Middle frontal gyrus (tissue), 1 donor: ENCODE measurements around the gene INSRR.

Experiments used
- DNase-seq: peaks from one replicate; pipeline ENCODE4 v3.0.0-alpha.2; 2015; ENCODE audit warnings: low spot score; ENCODE audit errors: extremely low spot score

The INSRR gene

DNA sequence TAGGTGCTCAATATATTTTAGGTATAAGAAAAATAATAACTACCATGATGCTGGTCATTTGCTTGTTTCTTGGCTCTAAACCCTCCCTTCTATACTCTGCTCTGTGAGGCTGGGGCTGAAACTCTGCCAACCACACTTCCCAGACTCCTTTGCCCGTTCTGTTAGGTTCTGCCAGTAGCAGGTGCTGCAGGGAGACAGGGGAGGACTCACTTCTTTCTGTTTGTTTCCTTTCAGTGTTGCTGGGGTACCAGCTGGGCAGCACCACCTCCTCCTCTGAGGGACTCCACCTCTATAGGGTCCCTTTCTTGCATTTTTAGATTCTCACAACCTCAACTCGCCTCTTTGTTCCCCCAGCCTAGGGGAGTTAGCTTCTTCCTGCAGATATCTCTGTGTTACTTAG is 25.3 kb downstream of the INSRR start:
- no peak for DNase-seq

DNA sequence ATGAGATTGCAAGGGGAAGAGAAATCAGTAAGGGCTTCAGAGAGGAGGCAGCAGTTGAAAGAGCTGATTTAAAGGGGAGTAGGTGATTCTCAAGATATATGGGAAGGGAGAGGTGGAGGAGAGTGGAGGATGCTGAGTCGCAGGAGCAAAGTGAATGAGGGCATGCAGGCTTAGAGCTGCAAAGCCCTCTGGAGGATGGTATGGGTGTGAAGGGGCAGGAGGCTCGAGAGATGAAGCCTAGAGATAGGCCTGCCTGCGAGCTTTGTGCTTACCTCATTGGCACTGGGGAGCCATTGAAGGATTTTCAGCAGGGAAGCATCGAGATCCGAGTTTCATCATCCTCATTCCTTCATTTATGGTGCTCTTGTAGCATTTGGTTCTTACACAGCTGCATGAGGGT is 26.5 kb downstream of the INSRR start:
- no peak for DNase-seq

DNA sequence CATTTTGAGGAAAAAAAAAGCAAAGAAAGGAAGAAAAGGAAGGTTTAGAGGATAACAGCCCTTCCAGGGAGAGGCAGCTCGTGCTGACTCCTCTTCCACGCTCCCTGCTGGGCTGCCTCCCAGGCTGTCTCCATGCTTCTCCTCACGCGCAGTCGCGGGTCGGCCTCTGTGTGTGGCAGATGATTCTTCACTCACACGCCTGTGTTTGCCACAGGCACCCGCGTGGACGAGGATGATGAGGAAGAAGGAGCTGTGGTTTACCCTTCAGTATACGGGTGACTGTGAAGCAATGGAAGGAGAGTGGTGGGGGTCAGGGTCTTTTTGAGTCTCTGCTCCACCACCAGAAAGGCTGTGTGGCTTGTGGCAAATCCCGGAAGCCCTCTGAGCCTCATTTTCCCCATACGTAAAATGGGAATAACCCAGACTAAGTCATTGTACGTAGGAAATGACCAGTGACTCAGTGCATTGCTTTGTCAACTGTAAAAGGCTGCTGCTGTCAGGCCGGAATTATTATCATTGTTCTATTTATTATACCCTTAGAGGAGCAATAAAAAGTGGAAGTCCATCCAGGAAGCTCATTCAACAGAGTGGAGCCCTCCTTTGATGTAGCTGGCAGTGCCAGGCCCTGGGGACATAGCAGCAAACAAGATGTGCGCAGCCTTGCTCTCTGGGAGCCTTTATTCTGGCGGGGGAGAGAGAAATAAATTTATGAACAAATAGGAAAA is 30.4 kb downstream of the INSRR start:
- DNase-seq = no peak

DNA sequence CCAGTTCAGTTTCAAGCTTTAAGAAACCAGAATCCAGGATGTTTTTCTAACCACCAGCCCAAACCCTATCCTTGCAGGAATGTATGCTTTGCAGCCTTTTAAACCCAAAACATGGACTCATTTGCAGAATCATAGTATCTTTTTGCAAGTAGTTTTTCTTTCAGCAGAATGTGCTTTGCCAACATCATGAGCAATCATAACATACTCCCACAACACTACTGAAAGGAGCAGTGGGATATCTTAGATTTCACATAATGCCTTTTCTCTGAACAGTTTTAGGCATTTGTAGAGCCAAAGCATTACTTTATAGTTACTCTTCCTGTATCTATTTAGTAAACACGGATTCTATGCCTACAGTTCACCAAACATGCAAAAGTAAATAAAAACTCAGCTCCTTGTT is 32.3 kb downstream of the INSRR start:
- peak; percentile 22 for DNase-seq

DNA sequence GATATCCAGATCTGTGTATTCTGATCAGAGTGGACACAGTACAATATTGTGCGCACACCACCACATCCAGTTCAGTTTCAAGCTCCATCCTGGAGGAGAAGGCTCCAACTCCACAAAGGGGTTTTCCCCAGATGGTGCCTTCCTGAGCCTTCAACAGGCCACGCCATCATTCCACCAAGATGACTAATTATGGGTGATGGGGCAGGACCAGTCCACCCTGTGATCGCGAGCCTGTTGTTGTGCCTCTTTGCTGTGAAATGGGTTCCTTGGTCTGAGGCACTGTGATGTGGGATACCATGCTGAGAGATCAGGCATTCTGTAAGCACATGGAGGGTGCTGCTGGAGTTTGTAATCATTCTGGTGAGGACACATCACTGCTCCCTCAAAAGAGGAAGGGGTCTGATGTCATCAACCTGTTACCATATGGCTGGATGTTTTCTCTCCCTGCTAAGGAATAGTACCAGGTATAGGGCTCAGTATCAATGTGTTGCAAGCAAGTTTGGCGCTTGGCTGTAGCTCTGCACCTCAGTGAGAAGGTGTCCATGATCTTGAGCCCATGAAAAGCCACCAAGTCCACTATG is 35.6 kb downstream of the INSRR start:
- DNase-seq = no peak

DNA sequence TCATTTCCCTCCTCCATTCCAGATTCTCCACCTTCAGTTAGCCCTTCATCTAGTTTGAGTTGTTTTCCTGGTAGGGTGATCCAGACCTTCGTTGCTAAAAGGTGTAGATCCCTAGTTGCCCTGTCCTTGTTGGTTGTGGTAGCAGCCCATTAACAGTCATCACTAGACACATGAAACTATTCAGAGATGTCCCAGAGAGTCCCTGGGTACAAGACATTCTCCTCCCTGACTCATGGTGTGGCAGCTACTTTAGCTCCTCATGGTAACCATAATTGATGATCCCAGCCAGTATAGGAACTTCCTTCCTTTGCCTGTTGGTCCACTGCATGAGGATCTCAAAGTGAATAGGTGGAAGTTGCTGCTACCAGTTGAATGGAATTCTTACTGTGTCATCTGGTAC is 36.2 kb downstream of the INSRR start:
- DNase-seq = no peak

DNA sequence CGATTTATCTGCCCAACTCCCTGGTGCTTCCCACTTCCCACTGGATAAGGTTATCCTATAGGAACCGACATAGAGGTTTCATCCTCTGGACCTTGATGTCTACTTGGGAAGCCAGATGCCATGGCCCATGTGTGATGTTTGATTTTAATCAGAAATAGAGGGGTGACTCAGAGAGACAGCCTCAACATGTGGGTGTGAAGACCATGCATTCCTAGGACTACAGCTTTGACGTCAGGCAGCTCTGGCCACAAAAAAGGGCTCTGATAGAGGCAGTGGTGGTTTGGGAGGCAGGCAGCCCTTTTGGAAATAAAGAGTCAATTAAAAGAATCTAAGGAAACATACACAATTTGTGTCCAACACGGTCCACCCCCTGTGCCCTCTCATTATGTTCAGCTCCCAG is 37.1 kb downstream of the INSRR start:
- DNase-seq = no peak

DNA sequence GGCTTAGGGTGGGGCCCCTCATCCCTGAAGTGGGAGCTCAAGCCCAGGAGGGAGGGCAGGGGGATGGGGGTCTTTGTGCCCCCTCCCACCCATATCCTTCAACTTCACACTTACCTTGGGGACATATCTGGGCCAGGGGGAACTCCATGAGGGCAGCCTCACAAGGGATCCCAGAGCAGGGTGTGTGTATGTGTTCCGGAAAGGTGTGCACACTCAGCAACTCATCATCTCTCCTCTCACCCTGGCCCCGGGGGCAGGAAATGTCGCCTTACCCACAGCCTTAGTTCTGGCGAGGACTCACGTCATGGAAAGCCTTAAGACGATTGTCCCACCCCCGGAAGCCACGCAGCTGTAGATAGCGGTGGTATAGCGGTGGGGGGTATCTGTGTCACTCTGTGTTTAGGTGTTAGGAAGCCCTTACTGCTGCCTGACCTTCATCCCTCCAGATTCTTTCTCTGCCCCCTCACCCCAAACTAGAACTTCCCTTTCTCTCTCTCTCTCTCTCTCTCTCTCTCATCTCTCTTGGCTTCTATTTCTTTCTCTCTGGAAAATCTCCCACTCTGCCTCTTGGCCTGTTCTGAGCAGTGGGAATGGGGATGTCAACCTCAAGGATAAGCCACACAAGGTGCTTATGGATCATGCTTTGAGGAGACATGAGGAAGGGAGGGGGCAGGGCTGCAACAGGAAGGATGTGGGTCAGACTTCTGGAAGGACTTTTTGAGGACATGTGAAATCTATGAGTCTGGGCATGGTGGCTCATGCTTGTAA is 42.2 kb downstream of the INSRR start, which contains the start of gene SH2D2A:
Gene SH2D2A, minus strand, starts transcription at position 288 of the 768 bp plus-strand sequence. Its CDS starts 140 bp downstream, at position 148.
- no peak for DNase-seq

DNA sequence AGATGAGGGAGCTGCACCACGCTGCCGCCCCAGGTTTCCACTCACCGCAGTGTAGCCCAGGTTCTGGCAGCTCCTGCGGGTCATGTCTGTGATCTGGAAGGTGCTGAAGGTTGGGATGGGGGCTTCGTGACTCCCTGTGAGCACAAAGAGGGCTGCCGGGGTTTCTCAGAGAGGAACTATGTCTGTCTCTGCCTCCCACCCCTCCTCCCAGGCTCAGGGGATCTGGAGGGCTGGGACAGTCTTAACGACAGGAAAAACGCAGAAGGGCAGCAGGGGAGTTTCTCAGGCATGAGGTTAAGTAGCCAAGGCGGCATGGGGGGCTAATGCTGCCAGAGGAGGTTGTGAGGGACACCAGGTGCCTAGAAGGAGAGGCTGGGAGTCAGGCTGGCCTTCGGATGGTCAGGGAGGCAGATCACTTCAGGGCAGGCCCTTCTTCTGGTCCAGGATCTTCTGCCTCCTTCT is 42.9 kb downstream of the INSRR start:
- no peak for DNase-seq

DNA sequence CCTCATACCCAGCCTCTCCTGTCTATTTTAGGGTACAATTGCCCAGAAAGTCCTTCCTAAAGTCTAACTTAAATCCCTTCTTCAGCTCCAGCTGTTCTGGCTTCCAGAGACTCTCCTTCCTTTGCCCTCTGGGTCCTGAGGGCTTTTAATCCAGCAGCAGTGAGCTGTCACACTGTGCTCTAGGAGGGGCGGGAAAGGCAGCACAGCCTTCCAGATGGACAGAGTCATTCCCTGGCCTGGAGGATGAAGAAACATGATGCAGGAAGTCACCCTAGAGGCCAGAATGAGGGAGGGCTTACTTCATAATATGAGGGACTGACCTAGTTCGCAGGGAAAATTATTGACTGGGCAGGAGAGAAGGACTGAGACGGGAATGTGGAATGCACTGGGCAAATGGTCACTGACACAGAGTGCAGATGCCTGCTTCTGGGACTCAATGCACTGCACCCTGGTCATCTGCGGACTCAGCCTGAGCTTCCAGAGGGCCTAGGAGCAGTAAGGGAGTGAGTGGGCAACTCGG is 43.5 kb downstream of the INSRR start:
- no peak for DNase-seq

DNA sequence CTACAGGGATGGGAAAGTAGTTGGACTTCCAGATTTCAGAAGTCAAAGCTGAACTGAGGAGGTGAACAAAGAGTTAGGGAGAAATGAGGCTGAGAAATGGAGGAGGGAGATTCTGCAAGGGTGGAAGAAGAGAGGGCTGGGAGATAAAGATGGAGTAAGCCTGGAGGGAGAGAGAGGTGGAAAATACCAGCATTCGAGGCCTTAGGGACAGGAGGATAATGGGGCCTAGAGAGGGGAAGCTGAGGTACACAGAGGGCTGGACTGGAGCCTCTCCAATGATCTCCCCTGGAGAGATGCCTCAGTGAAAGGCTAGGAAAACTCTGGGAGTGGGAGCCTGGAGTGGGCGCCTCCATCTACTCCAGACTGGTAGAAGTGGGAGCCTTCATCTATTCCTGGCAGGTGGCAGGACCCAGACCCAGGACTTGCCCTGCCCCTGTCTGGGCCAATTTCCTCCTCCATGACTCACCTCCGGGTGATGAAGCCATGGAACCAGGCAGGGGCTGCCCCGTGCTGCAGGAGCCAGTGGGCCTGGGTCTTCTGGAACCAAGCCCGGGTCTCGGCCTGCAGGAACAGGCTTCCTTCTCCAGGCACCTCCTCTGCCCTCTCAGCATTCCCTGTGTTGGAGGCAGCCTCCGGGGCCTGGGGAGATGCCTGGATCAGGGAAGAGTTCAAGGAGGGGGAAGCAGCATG is 44.2 kb downstream of the INSRR start:
- DNase-seq = no peak

DNA sequence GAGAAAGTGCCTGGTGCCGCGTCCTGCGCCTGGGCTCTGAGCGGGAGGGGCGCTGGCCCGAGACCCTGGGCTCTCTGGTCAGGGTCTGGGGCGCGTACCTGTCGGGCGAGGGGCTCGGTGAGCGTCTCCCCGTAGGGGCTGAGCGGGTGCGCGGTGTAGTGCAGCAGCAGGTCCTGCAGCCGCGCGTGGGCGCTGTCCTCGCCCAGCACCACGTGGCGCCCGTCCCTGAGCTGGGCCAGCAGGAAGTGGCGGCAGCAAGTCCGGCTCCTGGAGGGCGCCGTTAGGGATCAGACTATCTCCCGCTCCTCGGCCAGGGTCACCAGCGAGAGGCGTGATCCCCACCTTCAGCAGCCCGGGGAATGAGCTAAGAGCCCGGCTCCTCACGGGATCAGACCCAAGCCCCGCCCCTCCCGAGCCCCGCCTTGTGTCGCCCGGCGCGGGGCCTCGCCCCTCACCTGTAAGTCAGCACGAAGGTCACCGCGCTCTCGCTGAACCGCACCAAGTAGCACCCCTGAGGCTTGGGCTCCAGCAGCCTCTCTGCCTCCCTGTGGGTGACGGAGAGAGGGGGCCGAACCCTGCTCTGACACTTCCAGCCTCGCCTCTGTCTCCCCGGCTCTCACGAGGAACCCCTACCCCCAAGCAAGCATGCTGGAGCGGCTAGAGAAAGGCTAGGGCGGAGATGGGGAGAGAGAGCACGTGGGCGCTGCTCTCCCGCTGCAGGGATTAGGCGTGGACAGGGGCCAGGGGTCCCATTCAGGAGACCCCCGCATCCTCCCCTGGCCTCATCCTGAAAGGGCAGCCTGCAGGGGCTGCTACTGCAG is 45.0 kb downstream of the INSRR start:
- DNase-seq = no peak

DNA sequence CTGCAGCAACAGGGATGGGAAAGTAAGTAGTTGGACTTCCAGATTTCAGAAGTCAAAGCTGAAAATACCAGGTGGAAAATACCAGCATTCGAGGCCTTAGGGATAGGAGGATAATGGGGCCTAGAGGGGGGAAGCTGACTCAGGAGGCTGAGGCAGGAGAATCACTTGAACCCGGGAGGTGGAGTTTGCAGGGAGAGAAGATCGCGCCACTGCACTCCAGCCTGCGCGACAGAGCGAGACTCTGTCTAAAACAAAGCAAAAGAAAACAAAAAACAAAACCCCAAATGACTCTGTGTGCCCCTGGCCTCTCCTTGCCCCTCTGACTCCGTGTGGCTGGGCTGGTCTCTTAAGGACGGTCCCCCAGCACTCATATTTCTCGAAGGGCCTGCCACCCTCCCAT is 45.6 kb downstream of the INSRR start:
- DNase-seq = no peak

DNA sequence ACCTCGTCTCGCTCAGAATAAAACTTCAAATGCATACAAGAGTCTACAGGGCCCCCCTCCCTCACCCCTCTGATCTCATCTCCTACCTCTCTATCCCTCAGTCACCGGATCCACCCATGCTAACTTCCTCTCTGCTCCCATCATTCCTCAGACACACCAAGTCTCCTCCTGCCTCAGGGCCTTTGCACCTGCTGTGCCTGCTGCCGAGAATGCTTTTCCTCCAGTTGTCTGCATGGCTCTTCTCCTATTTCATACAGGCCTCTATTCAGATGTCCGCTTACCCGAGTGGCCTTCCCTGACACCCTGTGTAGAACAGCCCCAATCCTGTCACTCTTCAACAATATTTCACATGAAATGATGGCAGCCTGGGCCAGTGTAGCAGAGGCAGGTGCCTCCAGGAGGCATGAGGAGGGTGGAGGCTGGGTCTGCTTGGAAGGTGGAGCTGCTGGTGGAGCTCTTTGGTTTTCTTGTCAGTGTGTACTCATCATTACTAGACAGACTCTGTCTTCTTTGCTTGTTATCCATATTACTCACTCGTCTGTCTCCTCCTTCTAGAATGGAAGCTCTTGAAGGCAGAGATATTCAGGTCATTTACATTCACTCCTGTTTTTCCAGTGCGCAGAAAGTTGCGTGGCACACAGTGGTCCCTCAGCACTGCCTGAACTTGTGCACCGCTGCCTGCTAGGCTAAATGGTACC is 46.5 kb downstream of the INSRR start:
- DNase-seq = no peak

DNA sequence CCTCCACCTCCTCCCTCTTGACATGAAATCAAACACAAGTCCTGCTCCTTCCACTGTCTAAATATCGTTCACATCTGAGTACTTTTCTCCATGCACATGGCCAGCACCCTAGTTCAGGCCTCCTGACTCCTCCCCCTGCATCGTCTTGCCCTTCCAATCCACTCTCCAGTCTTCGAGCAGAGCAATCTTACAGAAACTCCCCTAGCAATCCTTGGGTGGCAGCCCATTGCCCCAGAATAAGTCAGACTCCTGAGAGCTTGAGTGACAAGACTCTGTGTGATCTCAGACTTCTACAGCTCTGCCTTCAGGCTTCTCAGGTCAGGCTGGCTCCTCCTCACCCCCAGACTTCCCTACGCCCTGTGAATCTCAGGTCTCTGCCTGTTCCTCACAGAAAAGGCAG is 47.7 kb downstream of the INSRR start:
- DNase-seq = no peak

DNA sequence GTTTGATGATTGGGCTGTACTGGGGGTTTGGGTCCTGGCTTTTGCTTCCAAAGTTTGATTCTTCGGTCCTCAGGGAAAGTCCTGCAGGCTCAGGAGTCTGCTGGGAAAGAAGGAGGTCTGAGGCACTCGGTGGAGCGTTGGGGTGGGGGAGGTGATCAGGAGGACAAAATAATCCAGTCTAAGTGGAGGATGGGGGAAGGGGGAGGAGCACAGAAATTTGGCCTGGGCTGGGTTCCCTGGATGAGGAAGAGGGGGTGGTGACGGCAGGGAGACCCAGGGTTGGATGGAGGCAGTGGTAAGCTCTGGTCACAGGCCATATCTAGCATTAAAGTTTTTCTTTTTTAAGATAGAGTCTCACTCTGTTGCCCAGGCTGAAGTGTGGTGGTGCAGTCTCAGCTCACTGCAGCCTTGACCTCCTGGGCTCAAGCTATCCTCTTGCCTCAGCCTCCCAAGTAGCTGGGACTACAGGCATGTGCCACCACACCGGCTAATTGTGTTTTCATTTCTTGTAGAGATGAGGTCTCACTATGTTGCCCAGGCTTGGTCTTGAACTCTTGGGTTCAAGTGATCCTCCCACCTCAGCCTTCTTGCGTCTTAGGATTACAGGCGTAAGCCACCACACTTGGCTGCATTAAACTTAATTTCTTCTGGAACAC is 49.1 kb downstream of the INSRR start:
- no peak for DNase-seq

DNA sequence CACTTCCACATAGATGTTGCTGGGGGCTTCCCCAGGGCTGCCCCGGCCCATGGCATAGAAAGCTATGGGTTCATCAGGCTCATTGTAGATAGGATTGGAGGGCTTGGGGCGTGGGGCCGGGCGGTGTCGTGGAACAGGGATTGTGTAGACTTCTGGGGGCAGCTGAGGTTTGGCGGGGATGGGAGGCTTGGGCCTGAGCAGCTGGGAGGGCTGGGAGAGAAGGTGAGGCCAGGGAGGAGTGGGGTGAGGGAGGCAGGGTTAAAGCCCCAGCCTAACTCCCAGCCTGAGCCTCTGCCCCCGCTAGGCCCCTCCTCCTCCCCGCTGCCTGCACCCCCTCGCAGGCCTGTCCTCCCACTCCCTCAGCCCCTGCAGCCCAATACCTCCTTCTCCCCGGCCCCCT is 49.6 kb downstream of the INSRR start:
- DNase-seq = no peak

DNA sequence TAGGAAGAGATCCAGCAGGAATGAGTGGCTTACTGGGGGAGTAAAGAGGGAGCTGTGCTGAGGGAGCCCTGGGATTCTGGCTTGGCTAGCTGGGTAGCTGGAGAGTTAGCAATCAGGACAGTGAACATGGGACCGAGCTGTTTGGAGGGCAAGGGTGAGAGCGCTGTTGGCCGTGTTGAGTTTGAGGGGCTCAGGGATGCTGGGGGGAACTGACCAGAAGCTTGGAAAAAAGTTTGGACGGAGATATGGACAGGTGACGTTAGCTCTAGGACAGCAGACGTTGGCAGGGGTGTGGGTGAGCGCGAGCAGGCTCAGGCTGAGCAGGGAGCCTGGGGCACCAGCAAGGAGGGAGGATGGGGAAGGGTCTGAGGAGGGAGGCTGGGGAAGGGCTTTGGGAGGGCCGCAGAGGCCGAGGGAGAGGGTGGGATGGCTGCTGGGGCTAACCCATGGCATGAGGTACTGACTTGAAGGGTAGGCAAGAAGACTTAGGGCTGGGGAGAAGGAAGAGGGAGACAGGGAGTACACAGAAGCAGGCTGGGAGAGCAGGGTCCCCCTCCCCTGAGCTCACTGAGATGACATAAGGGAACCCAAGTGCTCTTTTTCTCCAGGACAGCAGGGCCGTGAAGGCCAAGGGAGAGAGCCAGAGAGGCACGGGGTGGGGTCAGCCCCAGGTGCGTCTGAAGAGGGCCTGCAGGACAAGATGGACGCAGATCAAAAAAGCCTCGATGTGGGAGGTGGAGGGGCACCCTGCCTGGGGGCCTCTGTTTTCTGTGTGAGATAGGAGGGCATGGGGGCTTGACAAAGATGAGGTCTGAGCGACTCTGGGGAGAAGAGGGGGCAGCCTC is 50.5 kb downstream of the INSRR start:
- DNase-seq = no peak

DNA sequence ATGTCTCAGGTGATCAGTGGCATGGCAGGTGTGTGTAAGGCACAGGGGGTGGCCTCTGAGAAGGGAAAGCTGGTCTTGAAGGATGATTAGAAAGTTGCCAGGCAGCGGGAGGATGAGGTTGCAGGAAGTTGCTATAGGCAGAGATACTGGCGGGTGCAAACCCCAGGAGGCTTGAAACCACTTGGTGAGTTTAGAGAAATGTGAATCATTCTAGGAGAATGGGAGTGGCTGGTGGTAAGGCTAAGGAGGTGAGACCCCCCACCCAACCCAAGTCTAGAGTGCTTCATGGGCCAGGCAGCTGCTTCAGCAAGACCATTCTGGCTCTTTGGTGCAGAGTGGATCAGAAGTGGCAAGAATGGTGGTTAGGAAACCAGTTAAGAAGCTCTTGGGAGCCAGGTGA is 51.3 kb downstream of the INSRR start:
- DNase-seq = no peak
